T-helper 22 cell (primary cell): ENCODE data around the gene PARP15.

ENCODE experiments used
- DNase-seq: peaks from one replicate; pipeline ENCODE4 v3.0.0-alpha.2; 2020; ENCODE audit warnings: low read depth

The PARP15 gene

DNA sequence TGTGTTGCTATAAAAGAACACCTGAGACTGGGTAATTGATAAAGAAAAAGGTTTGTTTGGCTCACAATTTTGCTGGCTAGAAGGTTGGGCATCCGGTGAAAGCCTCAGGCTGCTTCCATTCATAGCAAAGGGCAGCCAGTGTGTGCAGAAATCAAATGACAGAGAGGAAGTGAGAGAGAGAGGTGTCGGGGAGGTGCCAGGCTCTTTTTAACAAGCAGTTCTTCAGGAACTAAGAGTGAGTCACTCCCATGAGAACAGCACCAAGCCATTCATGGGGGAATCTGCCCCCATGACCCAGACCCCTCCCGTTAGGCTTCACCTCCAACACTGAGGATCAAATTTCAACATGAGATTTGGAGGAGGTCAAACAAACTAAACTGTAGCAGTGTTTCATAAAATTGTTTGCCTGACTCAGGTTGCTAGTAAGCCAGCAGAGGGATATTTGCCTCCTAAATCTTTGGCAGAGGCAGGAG, 4.5 kb upstream of the PARP15 start:
- no peak for DNase-seq

DNA sequence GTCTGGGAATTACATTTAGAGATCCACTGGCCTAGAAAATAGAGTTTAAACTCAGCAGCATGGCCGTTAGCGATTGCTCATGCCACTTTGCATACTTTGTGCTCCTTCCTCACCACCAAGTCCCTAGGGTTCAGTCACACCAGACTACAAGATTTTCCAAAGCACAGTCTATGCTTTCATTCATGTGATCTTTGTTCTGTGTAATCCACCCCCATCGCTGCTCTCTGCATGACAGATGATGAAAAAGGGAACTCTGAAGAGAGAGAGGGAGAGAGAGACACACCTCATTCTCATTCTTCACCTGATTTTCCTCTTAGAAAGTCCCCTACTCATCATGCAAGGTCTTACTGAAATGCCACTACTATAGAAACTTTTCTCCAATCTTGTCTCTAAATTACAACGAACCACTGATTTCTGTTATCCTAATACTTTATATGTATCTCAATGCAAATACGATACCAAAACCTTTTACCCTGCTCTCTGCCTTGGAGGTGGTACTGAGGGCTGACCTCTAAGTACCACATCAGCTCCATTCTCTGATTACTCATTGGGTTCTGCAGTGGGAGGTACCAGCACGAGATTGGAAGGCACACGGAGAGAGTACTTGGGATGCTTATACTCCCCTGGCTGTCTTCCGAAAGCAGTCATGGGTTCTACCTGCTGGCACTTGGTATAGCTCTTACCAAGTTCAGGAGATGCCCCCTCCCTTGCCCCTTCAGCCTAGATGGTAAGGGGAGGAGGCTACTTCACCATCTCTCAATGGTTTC, 1.1 kb upstream of the PARP15 start:
- DNase-seq, result no peak

DNA sequence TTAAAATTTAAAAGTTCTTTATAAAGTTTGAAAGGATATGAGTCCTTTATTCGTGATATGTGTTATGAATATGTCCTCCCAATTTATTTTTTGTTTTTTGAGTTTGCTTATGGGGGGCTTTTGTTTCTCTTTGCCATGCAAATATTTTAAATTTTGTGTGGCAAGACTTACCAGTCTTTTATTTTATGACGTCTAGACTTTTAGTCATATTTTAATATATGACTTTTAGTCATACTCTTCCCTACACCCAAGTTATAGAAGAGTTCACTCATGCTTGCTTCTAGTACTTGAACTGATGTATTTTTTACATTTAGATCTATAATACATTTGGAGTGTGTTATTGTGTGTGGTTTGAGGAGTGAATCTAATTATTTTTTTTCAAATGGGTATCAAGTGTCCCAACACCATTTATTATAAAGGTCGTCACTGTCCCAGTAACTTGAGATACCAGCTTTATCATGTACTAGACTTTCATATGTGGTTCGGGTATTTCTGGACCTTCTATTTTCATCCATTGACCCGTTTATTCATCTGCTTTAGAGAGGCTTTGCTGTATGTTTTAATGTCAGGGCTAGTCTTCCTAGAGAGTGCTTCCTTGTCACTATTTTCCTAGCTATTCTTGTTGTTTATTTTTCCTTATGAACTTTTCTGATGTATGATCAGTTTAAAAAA, 755 bp downstream of the PARP15 start:
- no peak for DNase-seq

- no peak for DNase-seq
Observed at GRCh38 chr3:122580470-122580869, 3.0 kb downstream of the PARP15 start.

DNA sequence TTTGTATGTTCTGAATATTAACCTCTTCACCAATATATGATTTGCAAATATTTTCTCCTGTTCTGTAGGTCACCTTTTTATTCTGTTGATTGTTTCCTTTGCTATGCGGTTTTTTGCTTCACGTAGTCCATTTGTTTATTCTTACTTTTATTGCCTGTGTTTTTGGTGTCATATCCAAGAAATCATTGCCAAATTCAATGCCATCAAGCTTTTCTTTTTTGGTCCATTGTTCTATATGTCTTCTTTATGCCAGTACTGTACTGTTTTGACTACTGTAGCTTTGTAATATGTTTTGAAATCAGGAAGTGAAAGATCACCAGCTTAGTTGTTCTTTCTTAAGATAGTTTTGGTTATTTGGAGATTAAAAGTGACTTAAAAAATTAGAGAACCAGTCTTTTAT, 4.2 kb downstream of the PARP15 start:
- no peak for DNase-seq

GRCh38 chr3:122582390-122582789, 4.9 kb downstream of the PARP15 start:
- DNase-seq, result no peak

DNA sequence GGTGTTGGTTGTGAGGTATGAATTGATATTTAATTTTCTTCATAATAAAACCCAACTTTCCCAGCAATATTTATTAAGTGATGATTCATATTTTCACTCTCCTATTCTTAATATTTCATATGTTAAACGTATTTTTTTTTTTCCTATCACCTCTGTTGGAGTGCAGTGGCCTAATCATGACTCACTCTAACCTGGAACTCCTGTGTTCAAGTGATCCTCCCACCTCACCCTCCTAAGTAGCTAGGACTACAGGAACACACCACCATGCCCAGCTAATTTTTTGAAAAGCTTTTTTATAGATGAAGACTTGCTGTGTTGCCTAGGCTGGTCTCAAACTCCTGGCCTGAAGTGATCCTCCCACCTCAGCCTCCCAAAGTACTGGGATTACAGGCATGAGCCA, 8.6 kb downstream of the PARP15 start:
- DNase-seq, result no peak

- DNase-seq, result no peak
Observed at GRCh38 chr3:122586773-122587485, 9.5 kb downstream of the PARP15 start.

DNA sequence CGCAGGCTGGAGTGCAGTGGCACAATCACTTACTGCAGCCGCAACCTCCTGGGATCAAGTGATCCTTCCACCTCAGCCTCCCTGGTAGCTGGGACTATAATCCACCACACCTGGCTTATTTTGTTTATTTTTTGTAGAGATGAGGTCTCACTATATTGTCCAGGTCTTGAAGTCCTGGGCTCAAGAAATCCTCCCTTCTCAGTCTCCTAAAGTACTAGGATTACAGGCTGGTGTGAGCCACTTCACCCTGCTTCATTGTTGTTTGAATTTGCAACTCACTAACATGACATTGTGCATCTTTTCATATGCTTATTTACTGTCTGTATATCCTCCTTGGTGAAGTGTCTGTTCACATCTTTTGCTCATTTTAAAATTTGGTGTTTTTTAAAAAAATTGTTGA, 10.1 kb downstream of the PARP15 start:
- no peak for DNase-seq

DNA sequence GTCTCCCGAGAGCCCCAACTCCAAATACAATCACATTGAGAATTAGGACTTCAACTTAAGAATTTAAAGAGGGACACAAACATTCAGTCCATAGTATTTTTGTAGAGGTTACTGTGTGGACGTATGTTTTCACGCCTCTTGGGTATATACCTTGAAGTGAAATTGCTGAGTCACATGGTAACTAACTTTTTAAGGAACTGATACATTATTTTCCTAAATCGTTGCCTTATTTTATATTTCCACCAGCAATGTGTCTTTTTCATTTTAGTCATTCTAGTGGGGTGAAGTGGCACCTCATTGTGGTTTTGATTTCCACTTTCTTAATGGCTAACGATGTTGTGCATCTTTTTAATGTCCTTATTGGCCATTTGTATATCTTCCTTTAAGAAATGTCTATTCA, 11.8 kb downstream of the PARP15 start:
- no peak for DNase-seq

DNA sequence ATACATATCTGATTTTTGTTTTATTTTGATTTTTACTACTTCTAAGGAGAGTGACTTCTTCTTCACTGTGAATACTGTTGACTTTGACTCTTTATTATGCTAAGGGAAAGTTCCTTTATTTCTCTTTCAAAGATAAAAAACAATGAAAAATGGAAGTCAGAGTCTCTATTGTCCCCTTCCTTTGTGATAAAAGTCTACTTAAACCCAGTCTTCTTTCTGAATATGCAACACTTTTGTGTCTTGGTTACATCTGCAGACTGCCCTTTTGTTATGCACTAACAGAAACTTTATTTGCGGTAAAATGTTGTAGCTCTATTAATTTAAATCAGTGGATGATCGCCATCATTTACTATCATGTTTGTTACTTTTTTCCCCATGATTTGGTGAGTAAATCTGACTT, 13.2 kb downstream of the PARP15 start:
- no peak for DNase-seq

DNA sequence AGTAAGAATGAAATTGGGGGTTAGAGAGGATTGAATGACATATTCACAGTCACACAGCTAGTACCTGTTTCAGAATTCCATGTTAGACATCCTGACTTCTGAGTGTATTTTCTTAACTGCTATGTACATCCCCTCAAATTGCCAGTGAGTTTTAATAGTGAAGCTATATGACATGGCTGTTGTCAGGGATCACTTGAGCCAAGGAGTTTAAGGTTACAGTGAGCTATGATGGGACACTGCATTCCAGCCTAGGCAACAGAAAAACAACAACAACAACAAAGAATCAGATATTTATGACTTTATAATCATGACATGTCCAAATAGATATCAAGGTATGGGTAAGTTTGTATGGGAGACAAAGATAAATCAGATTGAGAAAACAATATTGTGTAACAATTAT, 16.6 kb downstream of the PARP15 start:
- DNase-seq, result no peak

DNA sequence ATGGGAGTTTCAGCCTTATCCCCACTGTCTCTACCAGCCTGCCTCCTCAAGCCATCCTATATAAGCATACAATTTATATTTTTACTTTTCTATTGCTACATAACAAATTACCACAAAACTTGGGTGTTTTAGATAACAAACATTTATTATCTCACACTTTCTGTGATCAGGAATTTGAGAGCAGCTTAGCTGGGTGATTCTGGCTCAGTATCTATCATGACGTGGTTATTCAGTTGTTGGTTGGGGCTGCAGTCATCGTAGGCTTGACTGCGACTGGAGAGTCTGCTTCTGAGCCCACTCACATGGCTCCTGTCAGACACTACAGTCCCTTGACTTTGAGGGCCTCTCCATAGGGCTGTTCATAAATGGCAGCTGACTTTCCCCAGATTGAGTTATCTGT, 20.7 kb downstream of the PARP15 start:
- no peak for DNase-seq

DNA sequence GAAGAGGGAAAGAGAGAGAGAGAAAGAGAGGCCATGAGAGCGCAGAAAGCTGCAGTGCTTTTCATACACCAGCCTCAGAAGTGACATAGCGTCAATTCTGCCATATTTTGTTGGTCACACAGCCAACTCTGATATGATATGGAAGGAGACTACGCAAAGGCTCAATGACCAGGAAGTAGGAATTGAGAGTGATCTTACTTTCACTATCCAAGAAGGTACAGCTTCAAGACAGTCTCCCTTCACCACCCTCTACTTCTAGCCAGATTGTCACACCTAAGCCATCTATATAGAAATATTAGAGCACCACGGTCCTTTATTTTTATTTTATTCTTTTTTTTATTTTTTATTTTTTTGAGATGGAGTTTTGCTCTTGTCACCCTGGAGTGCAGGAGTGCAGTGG, 21.1 kb downstream of the PARP15 start:
- no peak for DNase-seq

- no peak for DNase-seq
Observed at GRCh38 chr3:122602011-122602710, 24.7 kb downstream of the PARP15 start.

GRCh38 chr3:122603056-122603455, 25.6 kb downstream of the PARP15 start:
- DNase-seq, result no peak

- DNase-seq, result no peak
Observed at GRCh38 chr3:122606330-122606729, 28.9 kb downstream of the PARP15 start.

GRCh38 chr3:122608916-122609315, 31.5 kb downstream of the PARP15 start:
- no peak for DNase-seq

GRCh38 chr3:122609798-122610559, 32.5 kb downstream of the PARP15 start:
- no peak for DNase-seq

DNA sequence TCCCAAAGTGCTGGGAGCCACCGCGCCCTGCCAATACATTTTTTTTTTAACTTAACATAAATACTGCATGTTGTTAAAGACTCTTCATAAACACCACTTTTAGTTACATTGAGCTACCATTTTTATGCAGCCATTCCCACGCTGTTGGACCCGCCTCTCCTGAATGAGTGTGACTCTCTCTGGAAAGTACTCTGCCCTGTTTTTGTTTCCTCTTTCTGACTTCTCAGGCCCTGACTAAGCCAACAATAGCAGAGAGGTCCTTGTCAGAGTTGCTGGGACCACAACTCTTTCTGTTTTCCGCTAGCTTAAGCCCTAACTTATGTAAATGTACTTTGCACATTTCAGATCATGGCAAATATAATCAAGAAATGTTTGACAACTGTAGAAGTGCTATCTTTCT, 35.2 kb downstream of the PARP15 start:
- no peak for DNase-seq

- no peak for DNase-seq
Observed at GRCh38 chr3:122615303-122615702, 37.9 kb downstream of the PARP15 start.

DNA sequence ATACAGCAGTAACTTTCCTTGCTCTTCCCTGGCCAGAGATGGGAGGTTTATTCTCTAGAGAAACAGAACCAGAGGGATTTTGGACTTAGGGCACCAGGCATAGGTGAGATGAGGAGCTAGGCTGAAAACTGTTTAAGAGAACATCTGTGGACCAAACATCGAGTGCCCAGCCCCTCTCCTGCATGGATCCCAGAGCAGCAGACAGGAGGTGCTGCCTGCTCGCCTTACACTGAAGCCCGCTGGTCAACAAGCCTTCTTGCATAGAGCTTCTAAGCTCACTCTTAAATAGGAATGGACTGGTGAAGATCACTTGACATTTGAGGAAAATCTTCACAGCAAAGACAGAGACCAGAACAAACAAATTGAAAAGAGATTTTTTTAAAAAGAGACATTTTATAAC, 41.2 kb downstream of the PARP15 start:
- no peak for DNase-seq
